Thyroid gland (tissue), 4 donors: ENCODE data around the gene PRG3.

Source experiments
- POLR2A ChIP-seq, 2 donors: fragments of 450-650 bp; IDR thresholded peaks; one replicate each; pipeline ENCODE4 v1.6.1; 2017; ENCODE audit warnings: antibody characterized with exemption in 2 of 2, mild to moderate bottlenecking in 2 of 2, moderate library complexity in 1 of 2
- TF ChIP-seq, protein P1 (sequence below), 6 experiments: fragments of 200-600 bp in 3 of 6; fragments of 450-650 bp in 3 of 6; sonication (generic) in 3 of 6; IDR thresholded peaks; one replicate each; pipeline ENCODE4 v1.5.1; 2016 to 2019; ENCODE audit warnings: antibody characterized with exemption in 6 of 6, mild to moderate bottlenecking in 2 of 6, inconsistent platforms in 1 of 6, moderate library complexity in 1 of 6

DNA sequence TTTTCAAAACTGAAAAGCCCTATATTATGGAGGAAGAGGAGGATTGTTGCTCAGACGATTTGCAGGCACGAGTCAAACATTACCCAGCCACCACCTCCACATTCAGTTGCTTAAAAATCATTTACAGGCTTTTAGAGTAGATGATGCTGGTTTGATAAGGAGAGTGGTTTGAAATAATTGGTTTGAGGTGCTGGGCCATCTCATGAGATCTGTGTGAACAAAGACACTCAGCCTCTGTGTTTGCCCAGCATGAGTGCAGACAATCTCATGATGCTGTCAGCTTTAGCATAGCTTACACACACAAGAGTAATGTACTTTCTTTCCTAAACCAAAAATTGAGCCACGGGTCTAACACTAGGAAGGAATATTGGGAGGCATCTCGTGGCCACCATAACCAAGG, 41.7 kb upstream of the PRG3 start:
- TF ChIP-seq, protein P1, sequence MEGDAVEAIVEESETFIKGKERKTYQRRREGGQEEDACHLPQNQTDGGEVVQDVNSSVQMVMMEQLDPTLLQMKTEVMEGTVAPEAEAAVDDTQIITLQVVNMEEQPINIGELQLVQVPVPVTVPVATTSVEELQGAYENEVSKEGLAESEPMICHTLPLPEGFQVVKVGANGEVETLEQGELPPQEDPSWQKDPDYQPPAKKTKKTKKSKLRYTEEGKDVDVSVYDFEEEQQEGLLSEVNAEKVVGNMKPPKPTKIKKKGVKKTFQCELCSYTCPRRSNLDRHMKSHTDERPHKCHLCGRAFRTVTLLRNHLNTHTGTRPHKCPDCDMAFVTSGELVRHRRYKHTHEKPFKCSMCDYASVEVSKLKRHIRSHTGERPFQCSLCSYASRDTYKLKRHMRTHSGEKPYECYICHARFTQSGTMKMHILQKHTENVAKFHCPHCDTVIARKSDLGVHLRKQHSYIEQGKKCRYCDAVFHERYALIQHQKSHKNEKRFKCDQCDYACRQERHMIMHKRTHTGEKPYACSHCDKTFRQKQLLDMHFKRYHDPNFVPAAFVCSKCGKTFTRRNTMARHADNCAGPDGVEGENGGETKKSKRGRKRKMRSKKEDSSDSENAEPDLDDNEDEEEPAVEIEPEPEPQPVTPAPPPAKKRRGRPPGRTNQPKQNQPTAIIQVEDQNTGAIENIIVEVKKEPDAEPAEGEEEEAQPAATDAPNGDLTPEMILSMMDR (IDR thresholded peaks at IDR 0.05) = no peak
- no peak for TF ChIP-seq POLR2A (IDR thresholded peaks at IDR 0.05)
